Lower lobe of right lung (tissue), 2 donors: ENCODE data around the gene KRTAP9-7. TPM values are rescaled to one million over a fixed set of nuclear protein-coding genes. Genes with fewer than 3 reads are reported as not detected.
"Not testable (repeated sequence)": the region's sequence is repeated elsewhere in the genome, so short reads cannot be mapped to it uniquely, and the experiment has no call there.

Experiments used
- ATAC-seq, 2 donors: fragments of 200-7000 bp; cut with Tn5 transposase; one replicate each; pipeline ENCODE4 v1.9.1; 2020 to 2022; ENCODE audit warnings: mild to moderate bottlenecking in 2 of 2, moderate library complexity in 2 of 2
- DNase-seq: peaks from one replicate; pipeline ENCODE4 v3.0.0-alpha.2; 2020
- H3K27ac ChIP-seq: fragments of 200-600 bp; one replicate; pipeline ENCODE4 v1.8.0; 2022
- H3K27me3 ChIP-seq: fragments of 200-600 bp; one replicate; pipeline ENCODE4 v1.8.0; 2022; ENCODE audit warnings: low read depth
- H3K36me3 ChIP-seq: fragments of 200-600 bp; one replicate; pipeline ENCODE4 v1.8.0; 2022; ENCODE audit warnings: mild to moderate bottlenecking
- H3K4me1 ChIP-seq: fragments of 200-600 bp; one replicate; pipeline ENCODE4 v1.8.0; 2022
- H3K4me3 ChIP-seq: fragments of 200-600 bp; one replicate; pipeline ENCODE4 v1.8.0; 2022; ENCODE audit warnings: mild to moderate bottlenecking
- H3K9me3 ChIP-seq: fragments of 200-600 bp; one replicate; pipeline ENCODE4 v1.8.0; 2022
- intact Hi-C: fragments of 100-400 bp; cut with DNase I; formaldehyde crosslinking; loops from one replicate; pipeline ENCODE4 v1.11.0; 2022
- total RNA-seq: library from RNA; stranded (reverse); fragmentation: NEBNext Ultra II Directional; extraction: Animal tissue kit (Norgen Biotek cat#: 25700); gene quantifications from one replicate; pipeline ENCODE4 v1.2.1, GENCODE V29; 2021
- TF ChIP-seq, protein P1 (sequence below): fragments of 200-600 bp; IDR thresholded peaks from one replicate; pipeline ENCODE4 v1.8.0; 2022; ENCODE audit warnings: antibody characterized with exemption, mild to moderate bottlenecking
- donor health status: DM: no; HTN: yes; CAD: no; lungs with severe emphysema.

KRTAP9-7 gene
- total RNA-seq, 1 donor from 2014 or later = not detected

DNA sequence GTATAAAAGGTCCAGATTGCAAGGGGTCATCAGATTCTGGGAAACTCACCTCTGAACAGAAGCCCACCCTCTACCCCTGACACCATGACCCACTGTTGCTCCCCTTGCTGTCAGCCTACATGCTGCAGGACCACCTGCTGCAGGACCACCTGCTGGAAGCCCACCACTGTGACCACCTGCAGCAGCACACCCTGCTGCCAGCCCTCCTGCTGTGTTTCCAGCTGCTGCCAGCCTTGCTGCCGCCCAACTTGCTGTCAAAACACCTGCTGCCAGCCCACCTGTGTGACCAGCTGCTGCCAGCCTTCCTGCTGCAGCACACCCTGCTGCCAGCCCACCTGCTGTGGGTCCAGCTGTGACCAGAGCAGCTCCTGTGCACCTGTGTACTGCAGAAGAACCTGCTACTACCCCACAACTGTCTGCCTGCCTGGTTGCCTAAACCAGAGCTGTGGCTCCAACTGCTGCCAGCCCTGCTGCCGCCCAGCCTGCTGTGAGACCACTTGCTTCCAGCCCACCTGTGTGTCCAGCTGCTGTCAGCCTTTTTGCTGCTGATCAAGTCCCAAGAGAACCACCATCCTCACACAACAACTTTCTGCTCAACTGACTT is 25.8 kb upstream of the KRTAP9-7 start, which contains the start of gene KRTAP9-4:
KRTAP9-4 (plus strand) TSS at position 51 of the 604 bp plus-strand sequence; CDS start at position 85, 34 bp downstream.
- H3K4me1 ChIP-seq, intact Hi-C loops, ATAC-seq, H3K27ac ChIP-seq, H3K27me3 ChIP-seq, H3K4me3 ChIP-seq, DNase-seq, H3K9me3 ChIP-seq, H3K36me3 ChIP-seq: not testable (repeated sequence)

DNA sequence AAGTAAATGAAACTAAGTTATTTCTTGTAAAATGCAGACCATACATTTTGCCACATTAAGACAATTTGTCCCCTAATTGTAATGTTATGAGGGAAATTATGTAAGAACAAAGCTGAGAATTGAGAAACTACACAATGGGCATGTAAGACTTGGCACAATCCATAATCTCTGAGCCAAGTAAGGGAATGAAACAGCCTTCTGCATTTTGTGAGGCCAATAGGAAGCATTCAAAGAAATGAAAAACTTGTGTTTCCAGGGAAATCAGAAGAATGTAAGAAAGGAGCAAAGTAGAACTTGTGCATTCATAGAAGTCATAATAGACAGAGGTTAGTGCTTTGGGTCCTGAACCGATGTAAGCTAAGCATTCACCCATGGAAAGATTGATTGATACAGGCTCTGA is 24.2 kb upstream of the KRTAP9-7 start:
- Histone ChIP-seq H3K4me1 (no peaks in the 10 kb centered on the region), H3K27me3 (no peaks in the 10 kb centered on the region)

DNA sequence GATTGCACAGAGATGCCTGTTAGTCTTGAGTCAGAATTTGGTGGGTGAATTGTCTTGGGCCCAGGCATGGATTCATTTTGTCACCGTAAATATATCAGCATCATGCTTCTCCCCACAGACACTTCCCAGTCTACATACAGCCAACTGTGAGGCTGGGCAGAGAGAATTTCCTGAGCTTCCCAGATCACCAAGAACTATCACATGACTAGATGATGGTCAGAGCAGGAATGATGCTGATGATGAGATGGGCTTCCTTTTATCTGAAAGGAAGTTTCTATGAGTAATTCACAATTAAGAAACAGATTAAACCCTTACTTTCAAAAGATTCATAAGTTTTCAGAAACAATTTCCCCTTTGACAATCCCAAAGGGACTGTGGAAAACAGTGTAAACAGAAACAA is 20.6 kb upstream of the KRTAP9-7 start:
- H3K4me1 ChIP-seq = no peaks in the 10 kb centered on the region
- intact Hi-C loops = no loop called here
- DNase-seq (no peak), ATAC-seq (no peak)
- TF ChIP-seq, protein P1, sequence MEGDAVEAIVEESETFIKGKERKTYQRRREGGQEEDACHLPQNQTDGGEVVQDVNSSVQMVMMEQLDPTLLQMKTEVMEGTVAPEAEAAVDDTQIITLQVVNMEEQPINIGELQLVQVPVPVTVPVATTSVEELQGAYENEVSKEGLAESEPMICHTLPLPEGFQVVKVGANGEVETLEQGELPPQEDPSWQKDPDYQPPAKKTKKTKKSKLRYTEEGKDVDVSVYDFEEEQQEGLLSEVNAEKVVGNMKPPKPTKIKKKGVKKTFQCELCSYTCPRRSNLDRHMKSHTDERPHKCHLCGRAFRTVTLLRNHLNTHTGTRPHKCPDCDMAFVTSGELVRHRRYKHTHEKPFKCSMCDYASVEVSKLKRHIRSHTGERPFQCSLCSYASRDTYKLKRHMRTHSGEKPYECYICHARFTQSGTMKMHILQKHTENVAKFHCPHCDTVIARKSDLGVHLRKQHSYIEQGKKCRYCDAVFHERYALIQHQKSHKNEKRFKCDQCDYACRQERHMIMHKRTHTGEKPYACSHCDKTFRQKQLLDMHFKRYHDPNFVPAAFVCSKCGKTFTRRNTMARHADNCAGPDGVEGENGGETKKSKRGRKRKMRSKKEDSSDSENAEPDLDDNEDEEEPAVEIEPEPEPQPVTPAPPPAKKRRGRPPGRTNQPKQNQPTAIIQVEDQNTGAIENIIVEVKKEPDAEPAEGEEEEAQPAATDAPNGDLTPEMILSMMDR = no peak
- H3K36me3 ChIP-seq = no peaks in the 10 kb centered on the region
- no peaks in the 10 kb centered on the region for H3K9me3 ChIP-seq
- peaks cover 12% of the 10 kb centered on the region for H3K27me3 ChIP-seq
- no peak overlapping the region for H3K4me3 ChIP-seq
- H3K27ac ChIP-seq = no peak overlapping the region

More for the DNA sequence above, 24.2 kb upstream of the KRTAP9-7 start:
- Histone ChIP-seq H3K9me3 (no peaks in the 10 kb centered on the region), H3K36me3 (no peaks in the 10 kb centered on the region), H3K4me3 (no peak overlapping the region), H3K27ac (no peak overlapping the region)
- no peak for ATAC-seq
- TF ChIP-seq, protein P1 = no peak
- intact Hi-C loops = no loop called here
- no peak for DNase-seq

DNA sequence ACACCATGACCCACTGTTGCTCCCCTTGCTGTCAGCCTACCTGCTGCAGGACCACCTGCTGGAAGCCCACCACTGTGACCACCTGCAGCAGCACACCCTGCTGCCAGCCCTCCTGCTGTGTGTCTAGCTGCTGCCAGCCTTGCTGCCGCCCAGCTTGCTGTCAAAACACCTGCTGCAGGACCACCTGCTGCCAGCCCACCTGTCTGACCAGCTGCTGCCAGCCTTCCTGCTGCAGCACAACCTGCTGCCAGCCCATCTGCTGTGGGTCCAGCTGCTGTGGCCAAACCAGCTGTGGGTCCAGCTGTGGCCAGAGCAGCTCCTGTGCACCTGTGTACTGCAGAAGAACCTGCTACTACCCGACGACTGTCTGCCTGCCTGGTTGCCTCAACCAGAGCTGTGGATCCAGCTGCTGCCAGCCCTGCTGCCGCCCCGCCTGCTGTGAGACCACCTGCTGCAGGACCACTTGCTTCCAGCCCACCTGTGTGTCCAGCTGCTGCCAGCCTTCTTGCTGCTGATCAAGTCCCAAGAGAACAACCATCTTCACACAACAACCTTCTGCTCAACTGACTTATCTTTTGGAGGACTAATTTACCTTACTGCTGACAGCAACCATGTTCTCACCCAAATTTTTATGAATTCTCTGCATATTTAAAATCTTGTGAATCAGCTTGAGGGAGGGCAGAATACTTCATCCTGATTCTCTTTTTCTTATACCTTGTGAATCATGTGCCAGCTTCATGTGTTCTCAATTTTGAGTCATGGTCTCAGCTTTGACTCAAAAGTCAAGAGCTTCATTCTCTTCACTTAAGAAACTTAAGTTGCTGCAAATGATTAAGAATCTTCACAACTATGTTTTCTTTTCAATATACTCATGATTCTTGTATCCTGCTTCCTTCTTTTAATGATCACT is 19.9 kb upstream of the KRTAP9-7 start, which contains the start of gene KRTAP9-9:
KRTAP9-9 (plus strand) TSS at position 4 of the 910 bp plus-strand sequence.
- H3K4me1 ChIP-seq, H3K36me3 ChIP-seq, H3K27ac ChIP-seq, DNase-seq, intact Hi-C loops, ATAC-seq, H3K9me3 ChIP-seq, H3K4me3 ChIP-seq: not testable (repeated sequence)
- H3K27me3 ChIP-seq = peaks cover 16% of the 10 kb centered on the region

DNA sequence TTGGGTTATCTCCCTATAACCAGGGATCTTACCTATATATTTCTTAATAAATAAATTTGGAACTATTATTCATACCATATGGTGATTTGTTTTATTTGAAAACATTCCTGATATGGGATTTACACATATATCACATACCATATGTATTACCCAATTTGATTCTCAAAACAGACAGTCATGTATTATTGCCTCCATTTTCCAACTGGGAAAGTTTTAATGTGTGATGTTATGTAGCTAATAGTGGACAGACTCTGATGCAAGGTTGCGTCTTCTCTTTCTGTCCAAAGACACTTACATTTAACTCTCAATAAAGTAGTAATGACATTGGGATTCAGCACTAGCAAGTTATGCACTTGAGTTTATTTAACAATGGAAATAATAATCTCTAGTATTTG is 19.2 kb upstream of the KRTAP9-7 start:
- TF ChIP-seq, protein P1 = no peak
- no peaks in the 10 kb centered on the region for H3K36me3 ChIP-seq
- H3K27ac ChIP-seq = no peak overlapping the region
- H3K4me3 ChIP-seq = no peak overlapping the region
- H3K9me3 ChIP-seq = no peaks in the 10 kb centered on the region
- no peaks in the 10 kb centered on the region for H3K4me1 ChIP-seq
- ATAC-seq = no peak
- peaks cover 16% of the 10 kb centered on the region for H3K27me3 ChIP-seq
- intact Hi-C loops = no loop called here
- DNase-seq = no peak

DNA sequence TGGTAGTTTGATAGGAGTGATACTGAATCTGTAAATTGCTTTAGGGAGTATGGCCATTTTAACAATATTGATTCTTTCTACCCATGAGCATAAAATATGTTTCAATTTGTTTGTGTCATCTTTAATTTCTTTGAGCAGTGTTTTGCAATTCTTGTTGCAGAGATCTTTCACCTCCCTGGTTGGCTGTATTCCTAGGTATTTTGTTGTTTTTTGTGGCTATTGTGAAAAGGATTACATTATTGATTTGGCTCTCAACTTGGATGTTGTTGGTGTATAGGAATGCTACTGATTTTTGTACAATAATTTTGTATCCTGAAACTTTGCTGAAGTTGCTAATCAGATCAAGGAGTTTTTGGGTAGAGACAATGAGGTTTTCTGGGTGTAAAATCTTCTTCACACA is 17.1 kb upstream of the KRTAP9-7 start:
- Histone ChIP-seq H3K27me3 (peaks cover 16% of the 10 kb centered on the region), H3K9me3 (no peaks in the 10 kb centered on the region), H3K4me1 (no peaks in the 10 kb centered on the region), H3K4me3 (no peak overlapping the region), H3K36me3 (no peaks in the 10 kb centered on the region), H3K27ac (no peak overlapping the region)
- TF ChIP-seq, protein P1 = no peak
- intact Hi-C loops = no loop called here
- ATAC-seq (no peak), DNase-seq (no peak)
